ENCODE measurements around the gene TPBGL. TPM values are rescaled to one million over a fixed set of nuclear protein-coding genes. Genes with fewer than 3 reads are reported as not detected.

Gene TPBGL
- total RNA-seq, 1 donor = not detected

DNA sequence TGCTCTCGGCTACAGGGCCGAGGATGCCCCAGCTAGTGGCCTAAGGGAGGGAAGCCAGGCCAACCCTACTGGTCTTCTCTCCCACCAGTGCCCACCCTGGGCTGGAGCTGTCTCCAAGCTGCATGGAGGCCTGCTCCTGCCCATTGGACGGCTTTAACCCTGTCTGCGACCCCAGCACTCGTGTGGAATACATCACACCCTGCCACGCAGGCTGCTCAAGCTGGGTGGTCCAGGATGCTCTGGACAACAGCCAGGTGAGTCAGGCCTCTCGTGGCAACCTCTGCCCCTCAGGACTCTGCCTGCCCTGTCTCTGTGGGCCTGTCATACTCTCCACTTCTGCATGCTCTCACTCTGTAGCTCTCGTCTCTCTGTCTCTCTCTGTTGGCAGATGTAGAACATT lies 44.1 kb upstream of the TPBGL start:
- TF ChIP-seq, protein P1, sequence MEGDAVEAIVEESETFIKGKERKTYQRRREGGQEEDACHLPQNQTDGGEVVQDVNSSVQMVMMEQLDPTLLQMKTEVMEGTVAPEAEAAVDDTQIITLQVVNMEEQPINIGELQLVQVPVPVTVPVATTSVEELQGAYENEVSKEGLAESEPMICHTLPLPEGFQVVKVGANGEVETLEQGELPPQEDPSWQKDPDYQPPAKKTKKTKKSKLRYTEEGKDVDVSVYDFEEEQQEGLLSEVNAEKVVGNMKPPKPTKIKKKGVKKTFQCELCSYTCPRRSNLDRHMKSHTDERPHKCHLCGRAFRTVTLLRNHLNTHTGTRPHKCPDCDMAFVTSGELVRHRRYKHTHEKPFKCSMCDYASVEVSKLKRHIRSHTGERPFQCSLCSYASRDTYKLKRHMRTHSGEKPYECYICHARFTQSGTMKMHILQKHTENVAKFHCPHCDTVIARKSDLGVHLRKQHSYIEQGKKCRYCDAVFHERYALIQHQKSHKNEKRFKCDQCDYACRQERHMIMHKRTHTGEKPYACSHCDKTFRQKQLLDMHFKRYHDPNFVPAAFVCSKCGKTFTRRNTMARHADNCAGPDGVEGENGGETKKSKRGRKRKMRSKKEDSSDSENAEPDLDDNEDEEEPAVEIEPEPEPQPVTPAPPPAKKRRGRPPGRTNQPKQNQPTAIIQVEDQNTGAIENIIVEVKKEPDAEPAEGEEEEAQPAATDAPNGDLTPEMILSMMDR (IDR thresholded peaks at IDR 0.05; ENCODE audit: insufficient read depth, low read length) = no peak
- DNase-seq (ENCODE audit: low read depth) = no peak
- no peak overlapping the region for H3K4me3 ChIP-seq (ENCODE audit: low read depth, low read length)

- H3K4me3 ChIP-seq (ENCODE audit: low read depth, low read length) = no peak overlapping the region
- TF ChIP-seq, protein P1 (IDR thresholded peaks at IDR 0.05; ENCODE audit: insufficient read depth, low read length) = no peak
- DNase-seq (ENCODE audit: low read depth) = no peak
Measured at GRCh38 chr11:75197512-75198277, 42.9 kb upstream of the TPBGL start.

DNA sequence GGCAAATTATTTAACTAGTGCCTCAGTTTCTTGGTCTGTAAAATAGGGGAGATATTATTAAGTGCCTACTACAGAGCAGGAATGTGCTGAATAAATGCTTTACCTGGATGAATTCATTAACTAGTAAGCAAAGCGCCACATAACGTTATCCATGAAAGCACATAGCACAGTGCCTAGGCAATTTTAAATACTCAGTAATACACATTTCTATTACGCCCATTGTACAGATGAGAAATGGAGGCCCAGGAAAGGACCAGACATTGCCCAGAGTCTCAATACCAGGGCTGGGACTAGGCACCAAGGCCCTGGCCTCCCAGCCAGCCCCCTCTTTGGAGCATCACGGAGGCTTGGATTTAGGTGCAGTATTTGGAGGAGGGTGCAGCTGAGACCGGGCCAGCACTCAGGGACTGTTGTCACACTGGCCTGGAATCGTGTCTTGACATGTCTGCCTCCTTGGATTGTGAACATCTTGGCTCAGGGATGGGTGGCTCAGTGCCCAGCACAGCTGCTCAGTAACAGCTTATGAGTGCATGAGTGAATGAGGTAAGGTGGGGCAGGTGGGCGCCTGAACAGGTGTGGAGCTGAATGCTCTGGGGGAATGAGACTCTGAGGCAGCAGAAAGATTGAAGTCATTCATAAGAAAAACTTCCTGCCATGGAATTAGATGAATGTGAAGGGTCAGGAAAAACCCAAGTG lies 42.1 kb upstream of the TPBGL start:
- DNase-seq (ENCODE audit: low read depth) = no peak
- TF ChIP-seq, protein P1 (IDR thresholded peaks at IDR 0.05; ENCODE audit: insufficient read depth, low read length) = no peak
- H3K4me3 ChIP-seq (ENCODE audit: low read depth, low read length) = no peak overlapping the region

GRCh38 chr11:75199412-75199955 lies 41.1 kb upstream of the TPBGL start:
- H3K4me3 ChIP-seq (ENCODE audit: low read depth, low read length) = no peak overlapping the region
- DNase-seq (ENCODE audit: low read depth) = no peak
- TF ChIP-seq, protein P1 (IDR thresholded peaks at IDR 0.05; ENCODE audit: insufficient read depth, low read length) = no peak

- no peak for DNase-seq (ENCODE audit: low read depth)
- no peak overlapping the region for H3K4me3 ChIP-seq (ENCODE audit: low read depth, low read length)
- TF ChIP-seq, protein P1 (IDR thresholded peaks at IDR 0.05; ENCODE audit: insufficient read depth, low read length) = no peak
Measured at GRCh38 chr11:75200051-75200450, 40.5 kb upstream of the TPBGL start.

GRCh38 chr11:75200531-75200930 lies 40.0 kb upstream of the TPBGL start:
- no peak overlapping the region for H3K4me3 ChIP-seq (ENCODE audit: low read depth, low read length)
- TF ChIP-seq, protein P1 (IDR thresholded peaks at IDR 0.05; ENCODE audit: insufficient read depth, low read length) = no peak
- DNase-seq (ENCODE audit: low read depth) = no peak

Data from fibroblast of the aortic adventitia (primary cell).